Measurements from ENCODE around the gene MUC12.
"Not testable (repeated sequence)": the region's sequence is repeated elsewhere in the genome, so short reads cannot be mapped to it uniquely, and the experiment has no call there.

MUC12 gene

DNA sequence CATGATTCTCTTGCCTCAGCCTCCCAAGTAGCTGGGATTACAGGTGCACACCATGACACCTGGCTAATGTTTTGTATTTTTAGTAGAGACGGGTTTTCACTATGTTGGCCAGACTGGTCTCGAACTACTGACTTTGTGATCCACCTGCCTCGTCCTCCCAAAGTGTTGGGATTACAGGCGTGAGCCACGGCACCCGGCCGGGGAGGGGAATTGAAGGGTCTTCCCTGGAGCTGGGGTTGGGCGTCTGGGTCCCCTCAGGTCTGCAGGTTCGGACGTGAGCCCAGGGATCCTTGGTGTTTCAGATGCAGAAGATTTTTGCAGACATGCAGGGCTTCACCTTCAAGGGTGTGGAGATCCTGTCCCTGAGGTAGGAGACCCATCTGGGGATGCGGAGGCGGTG is 6.0 kb upstream of the MUC12 start:
- no peak for DNase-seq

GRCh38 chr7:100963874-100964273 is 5.5 kb upstream of the MUC12 start:
- DNase-seq, result no peak

- no peak for DNase-seq
These were observed 4.7 kb upstream of the MUC12 start for GRCh38 chr7:100964630-100965029.

DNA sequence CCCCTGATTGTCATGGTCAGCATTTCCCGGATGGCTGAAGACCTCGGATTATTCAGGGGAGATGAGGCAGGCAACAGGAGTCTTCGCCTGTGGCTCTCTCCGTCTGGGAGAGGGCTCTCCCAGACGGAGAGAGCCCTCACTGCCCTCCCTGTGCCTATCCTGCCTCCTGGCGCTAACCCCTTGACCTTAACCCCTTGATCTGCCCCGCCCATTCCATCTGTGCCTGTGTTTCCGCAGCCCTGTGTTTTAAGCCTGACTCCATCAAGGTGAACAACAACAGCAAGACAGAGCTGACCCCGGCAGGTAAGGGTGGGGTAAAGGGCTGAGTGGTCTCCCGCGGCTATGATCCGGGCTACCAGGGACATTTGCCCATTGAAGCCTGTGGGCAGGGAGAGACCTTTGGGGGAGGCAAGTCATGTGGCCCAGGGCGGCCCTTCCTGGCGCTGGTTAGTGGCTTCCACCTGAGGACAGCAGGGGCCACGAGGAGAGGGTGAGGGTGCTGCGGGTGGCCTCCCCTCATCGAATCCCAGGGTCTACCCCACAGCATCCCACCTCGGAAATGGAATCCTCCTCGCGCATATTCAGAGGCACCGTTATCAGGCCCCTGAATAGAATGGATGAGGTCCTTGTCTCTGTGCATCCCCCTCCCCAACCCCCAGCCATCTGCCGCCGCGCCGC is 4.2 kb upstream of the MUC12 start:
- DNase-seq, result no peak

DNA sequence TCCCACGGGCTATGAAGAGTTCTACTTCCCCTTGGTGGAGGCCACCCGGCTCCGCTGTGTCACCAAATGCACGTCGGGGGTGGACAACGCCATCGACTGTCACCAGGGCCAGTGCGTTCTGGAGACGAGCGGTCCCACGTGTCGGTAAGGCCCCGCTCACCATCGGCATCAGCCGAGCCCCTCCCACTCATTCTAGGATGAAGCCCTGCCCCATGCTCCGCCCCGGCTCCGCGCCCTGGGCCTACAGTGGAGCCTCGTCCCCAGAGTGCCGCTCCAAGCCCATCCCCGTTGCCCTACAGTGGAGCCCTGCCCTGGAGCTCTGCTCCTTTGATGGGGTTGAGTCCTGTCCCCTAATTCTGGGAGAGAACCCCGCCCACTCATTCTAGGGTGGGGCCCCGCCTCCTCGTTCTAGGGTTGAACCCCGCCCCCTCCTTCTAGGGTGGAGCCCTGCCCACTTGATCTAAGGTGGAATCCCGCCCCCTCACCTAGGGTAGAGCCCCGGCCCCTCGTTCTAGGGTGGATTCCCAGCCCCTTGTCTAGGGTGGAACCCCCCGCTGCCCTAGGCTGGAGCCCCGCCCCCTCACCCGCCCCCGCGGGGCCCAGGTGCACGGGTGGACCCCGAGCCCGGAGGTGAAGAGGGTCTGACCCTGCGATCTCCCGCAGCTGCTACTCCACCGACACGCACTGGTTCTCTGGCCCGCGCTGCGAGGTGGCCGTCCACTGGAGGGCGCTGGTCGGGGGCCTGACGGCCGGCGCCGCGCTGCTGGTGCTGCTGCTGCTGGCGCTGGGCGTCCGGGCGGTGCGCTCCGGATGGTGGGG is 3.4 kb upstream of the MUC12 start:
- DNase-seq, result no peak

DNA sequence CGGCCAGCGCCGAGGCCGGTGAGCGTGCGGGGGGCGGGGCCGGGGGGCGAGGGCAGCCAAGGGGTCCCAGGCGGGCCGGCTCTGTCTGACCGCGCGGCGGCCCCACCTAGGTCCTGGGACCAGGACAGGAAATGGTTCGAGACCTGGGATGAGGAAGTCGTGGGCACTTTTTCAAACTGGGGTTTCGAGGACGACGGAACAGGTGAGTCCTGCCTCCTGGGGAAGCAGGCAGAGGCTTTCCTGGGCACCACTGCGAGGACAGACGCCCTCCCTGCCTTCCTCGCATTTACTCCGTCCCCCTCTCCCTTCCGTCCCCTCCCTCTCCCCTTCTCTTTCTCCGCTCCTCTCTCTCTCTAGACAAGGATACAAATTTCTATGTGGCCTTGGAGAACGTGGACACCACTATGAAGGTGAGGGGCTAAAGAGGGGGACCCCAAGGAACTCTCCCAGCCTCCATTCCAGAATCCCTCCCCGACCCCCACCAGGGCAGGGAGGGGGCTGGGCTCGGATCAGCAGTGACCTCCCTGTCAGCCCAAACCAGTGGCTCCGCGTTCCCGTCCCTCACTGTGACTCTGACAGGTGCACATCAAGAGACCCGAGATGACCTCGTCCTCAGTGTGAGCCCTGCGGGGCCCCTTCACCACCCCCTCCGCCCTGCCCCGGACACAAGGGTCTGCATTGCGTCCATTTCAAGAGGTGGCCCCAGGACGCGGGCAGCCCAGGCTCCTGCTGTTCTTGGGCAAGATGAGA is 2.6 kb upstream of the MUC12 start:
- DNase-seq, result no peak

DNA sequence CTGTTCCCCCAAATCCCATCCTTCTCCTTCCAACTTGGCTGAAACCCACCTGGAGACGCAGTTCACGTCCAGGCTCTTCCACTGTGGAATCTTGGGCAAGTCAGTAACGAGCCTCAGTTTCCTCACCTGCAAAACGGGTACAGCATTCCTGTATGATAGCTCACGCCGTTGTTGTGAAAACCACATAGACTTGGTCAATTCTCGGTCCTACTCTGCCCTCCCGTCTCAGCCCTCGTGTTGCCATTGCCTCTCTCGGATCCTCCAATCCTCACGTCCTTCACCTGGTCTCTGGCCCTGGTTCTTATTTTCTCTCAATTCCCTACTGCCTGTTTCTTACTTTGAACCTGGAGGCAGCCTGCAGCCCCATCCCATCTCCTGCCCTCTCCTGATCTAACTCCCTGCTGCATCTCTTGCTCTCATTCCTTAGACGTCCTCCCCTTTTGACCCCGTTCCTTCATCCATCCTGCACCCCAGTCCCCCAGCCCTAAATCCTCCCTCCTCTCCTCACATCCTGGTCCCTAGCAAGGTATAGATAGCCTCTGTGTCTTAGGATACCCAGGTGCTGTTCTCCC is 2.0 kb upstream of the MUC12 start:
- no peak for DNase-seq

DNA sequence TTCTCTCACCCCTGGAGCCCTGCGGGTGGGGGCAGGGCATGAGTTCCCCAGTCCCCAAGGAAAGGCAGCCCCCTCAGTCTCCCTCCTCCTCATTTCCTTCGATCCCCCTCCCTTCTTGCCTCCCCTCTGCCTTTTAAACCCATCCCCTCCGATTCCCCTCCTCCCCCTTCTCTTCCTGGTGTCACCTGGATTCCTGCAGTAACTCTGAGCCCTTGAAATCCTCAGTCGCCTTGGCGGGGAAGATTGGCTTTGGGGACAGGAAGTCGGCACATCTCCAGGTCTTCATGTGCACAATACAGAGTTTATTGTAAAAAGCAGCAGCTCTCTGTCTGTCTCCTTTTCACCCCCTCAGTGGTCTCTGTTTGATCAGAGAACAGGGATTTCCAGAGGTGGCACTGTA is 1.3 kb upstream of the MUC12 start:
- DNase-seq, result no peak

DNA sequence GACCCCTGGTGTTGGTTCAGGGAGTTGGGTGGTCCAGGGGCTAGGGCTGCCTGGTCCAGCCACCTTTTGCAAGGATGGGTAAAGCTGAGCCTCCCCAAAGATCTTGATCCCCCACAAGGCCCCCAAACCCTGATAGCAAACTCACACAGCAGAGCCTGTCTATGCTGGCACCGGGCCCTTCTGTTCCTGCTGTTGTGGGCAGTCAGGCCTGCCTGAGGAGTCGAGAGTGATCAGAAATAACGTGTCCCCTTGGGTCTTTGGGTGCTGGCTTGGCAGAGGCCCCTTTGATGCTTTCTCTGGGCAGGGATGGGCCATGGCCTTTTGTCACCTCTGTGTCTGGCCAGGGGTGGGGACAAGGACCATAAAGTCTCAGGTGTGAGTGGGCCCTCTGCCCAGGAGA is 715 bp upstream of the MUC12 start:
- DNase-seq, result no peak

GRCh38 chr7:100971111-100972001 is 2.0 kb downstream of the MUC12 start:
- DNase-seq, result no peak

GRCh38 chr7:100972002-100972347 is 2.6 kb downstream of the MUC12 start:
- DNase-seq, result no peak

GRCh38 chr7:100974021-100974420 is 4.7 kb downstream of the MUC12 start:
- DNase-seq, result no peak

- DNase-seq, result no peak
These were observed 6.0 kb downstream of the MUC12 start for GRCh38 chr7:100975371-100975821.

- no peak for DNase-seq
These were observed 8.9 kb downstream of the MUC12 start for GRCh38 chr7:100978300-100978699.

DNA sequence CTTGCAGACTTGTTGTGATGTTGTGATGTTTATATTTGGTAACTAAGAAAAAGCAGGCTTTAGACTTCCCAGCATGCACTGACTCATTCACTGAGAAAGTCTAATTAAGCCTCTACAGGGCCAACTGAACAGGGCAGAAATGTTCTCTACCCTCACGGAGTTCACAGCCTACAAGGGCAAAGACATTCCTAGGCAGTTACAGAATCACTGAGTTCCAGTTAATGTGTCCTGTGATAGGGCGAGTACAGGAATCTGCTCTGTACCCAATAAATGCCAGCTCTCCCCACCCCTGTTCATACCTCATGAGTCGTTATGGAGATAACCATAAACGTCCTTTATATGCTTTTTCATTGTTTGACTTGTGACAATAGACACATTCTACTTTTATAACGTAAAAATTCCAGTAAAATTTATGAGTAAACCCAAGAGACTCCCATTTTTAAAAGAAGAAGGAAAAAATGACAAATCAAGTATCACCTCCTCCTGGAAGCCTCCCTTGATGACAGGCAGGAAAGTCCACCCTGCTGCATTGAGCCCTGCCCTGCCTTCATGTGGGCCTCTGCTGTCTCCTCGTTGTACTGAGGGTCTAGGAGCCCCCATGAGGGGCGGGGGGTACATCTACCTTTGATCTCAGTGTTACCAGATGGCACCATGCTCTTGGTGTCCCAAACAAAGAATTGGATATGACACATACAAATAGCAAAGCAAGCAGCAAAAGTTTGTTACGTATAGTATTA is 14.3 kb downstream of the MUC12 start:
- DNase-seq, result no peak

DNA sequence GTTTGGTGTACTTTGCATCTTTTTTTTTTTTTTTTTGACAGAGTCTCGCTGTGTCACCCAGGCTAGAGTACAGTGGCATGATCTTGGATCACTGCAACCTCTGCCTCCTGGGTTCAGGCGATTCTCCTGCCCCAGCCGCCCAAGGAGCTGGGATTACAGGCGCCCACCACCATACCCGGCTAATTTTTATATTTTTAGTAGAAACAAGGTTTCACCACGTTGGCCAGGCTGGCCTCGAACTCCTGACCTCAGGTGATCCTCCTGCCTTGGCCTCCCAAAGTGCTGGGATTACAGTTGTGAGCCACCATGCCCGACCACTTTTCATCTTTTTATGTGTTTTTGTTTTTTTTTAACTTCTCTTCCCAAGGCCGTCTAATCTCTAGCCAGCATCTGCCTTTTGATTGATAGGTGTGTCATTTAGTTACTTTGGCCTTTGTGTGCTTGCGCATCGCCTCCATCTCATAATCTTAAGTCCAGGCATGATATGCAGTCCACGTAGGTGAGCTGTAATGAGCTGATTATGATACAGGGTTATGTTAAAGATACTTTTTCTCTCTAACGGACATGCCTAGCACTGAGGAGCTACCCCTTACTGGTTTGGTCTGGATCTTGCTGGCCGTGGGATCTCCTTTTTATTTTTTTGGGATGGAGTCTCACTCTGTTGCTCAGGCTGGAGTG is 15.0 kb downstream of the MUC12 start:
- DNase-seq, result not testable (repeated sequence)

- not testable (repeated sequence) for DNase-seq
These were observed 15.8 kb downstream of the MUC12 start for GRCh38 chr7:100985033-100985797.

GRCh38 chr7:100991631-100992030 is 22.3 kb downstream of the MUC12 start:
- DNase-seq, result no peak

DNA sequence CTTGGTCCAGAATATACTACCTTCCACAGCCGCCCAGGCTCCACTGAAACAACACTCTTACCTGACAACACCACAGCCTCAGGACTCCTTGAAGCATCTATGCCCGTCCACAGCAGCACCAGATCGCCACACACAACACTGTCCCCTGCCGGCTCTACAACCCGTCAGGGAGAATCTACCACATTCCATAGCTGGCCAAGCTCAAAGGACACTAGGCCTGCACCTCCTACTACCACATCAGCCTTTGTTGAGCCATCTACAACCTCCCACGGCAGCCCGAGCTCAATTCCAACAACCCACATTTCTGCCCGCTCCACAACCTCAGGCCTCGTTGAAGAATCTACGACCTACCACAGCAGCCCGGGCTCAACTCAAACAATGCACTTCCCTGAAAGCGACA is 22.9 kb downstream of the MUC12 start:
- DNase-seq, result not testable (repeated sequence)

- not testable (repeated sequence) for DNase-seq
These were observed 25.3 kb downstream of the MUC12 start for GRCh38 chr7:100994671-100995070.

Data from NCI-H1694 (cell line).